Esophagus squamous epithelium (tissue), 5 donors: ENCODE measurements around the gene SIGMAR1. TPM values are rescaled to one million over a fixed set of nuclear protein-coding genes. Genes with fewer than 3 reads are reported as not detected.

Experiments used
- DNase-seq: peaks from one replicate; lab custom pipeline; 2025; lab: John Stamatoyannopoulos, UW
- H3K27ac ChIP-seq, 4 donors: fragments of 200-600 bp; sonication (generic); one replicate each; pipeline ENCODE4 v1.5.1; 2016 to 2019; ENCODE audit warnings: mild to moderate bottlenecking in 1 of 4
- H3K27me3 ChIP-seq, 4 donors: fragments of 200-600 bp; sonication (generic); 1 replicate in 3 of 4; 2 replicates in 1 of 4; pipeline versions ENCODE4 v1.5.1 to v1.6.0; 2017 to 2021; ENCODE audit warnings: antibody characterized with exemption in 1 of 4
- H3K36me3 ChIP-seq, 3 donors: fragments of 200-600 bp; sonication (generic); one replicate each; pipeline ENCODE4 v1.5.1; 2016 to 2019
- H3K4me1 ChIP-seq, 3 donors: fragments of 200-600 bp; sonication (generic); one replicate each; pipeline ENCODE4 v1.5.1; 2017 to 2019
- H3K4me3 ChIP-seq, 4 donors: fragments of 200-600 bp; sonication (generic); 1 replicate in 3 of 4; 2 replicates in 1 of 4; pipeline ENCODE4 v1.5.1; 2016 to 2019; ENCODE audit warnings: mild to moderate bottlenecking in 2 of 4, moderate library complexity in 1 of 4
- H3K9me3 ChIP-seq, 3 donors: fragments of 200-600 bp; sonication (generic); one replicate each; pipeline ENCODE4 v1.5.1; 2016 to 2019
- POLR2A ChIP-seq, 4 donors: fragments of 450-650 bp; IDR thresholded peaks; one replicate each; pipeline ENCODE4 v1.6.1; 2017; ENCODE audit warnings: antibody characterized with exemption in 4 of 4, mild to moderate bottlenecking in 4 of 4, moderate library complexity in 3 of 4
- WGBS, 2 donors: methylation state at CpG; one replicate each; pipeline ENCODE4 v1.1.5; 2018; 5-methylcytosine and 5-hydroxymethylcytosine counted together
- intact Hi-C: fragments of 100-400 bp; cut with DNase I; formaldehyde crosslinking; loops from one replicate; pipeline ENCODE4 v1.15.0; 2022
- total RNA-seq, 4 donors: library from RNA; depleted of rRNA; stranded (reverse); fragments of >200 nt; gene quantifications; one replicate each; pipeline ENCODE4 v1.1.0, GENCODE V29; 2016
- TF ChIP-seq, protein P1 (sequence below), 6 experiments: fragments of 450-650 bp in 4 of 6; fragments of 200-600 bp in 2 of 6; sonication (generic) in 2 of 6; IDR thresholded peaks; one replicate each; pipeline ENCODE4 v1.5.1; 2016 to 2019; ENCODE audit warnings: antibody characterized with exemption in 6 of 6, mild to moderate bottlenecking in 4 of 6, moderate library complexity in 4 of 6
- donor health status: DM: yes; HTN: yes; CAD: no.

SIGMAR1 gene
- total RNA-seq, 4 donors from 2014 or later = 77.4 to 112 (median 88.7) TPM

GRCh38 chr9:34603610-34604231, 33.9 kb downstream of the SIGMAR1 start:
- Histone ChIP-seq H3K36me3 (no peaks in the 10 kb centered on the region), H3K4me3 (no peak overlapping the region), H3K27ac (no peak overlapping the region), H3K9me3 (no peaks in the 10 kb centered on the region), H3K27me3 (no peaks in the 10 kb centered on the region), H3K4me1 (peaks cover 0 to 13% (median 0%) of the 10 kb centered on the region in 3 donors)
- DNase-seq = no peak
- intact Hi-C loops = loop anchor here (5.0 kb wide), 1 partner anchor 56 kb away; no protein-coding TSS in a partner anchor
- 56 to 65% methylated on average over 4 of the region's 4 CpGs for WGBS, 2 donors
- TF ChIP-seq, protein P1, sequence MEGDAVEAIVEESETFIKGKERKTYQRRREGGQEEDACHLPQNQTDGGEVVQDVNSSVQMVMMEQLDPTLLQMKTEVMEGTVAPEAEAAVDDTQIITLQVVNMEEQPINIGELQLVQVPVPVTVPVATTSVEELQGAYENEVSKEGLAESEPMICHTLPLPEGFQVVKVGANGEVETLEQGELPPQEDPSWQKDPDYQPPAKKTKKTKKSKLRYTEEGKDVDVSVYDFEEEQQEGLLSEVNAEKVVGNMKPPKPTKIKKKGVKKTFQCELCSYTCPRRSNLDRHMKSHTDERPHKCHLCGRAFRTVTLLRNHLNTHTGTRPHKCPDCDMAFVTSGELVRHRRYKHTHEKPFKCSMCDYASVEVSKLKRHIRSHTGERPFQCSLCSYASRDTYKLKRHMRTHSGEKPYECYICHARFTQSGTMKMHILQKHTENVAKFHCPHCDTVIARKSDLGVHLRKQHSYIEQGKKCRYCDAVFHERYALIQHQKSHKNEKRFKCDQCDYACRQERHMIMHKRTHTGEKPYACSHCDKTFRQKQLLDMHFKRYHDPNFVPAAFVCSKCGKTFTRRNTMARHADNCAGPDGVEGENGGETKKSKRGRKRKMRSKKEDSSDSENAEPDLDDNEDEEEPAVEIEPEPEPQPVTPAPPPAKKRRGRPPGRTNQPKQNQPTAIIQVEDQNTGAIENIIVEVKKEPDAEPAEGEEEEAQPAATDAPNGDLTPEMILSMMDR (IDR thresholded peaks at IDR 0.05) = peak; percentile 87 to 93 (median 91)
- TF ChIP-seq POLR2A (IDR thresholded peaks at IDR 0.05) = no peak

GRCh38 chr9:34601937-34602573, 35.5 kb downstream of the SIGMAR1 start:
- intact Hi-C loops = loop anchor here (5.0 kb wide), 1 partner anchor 55 kb away; no protein-coding TSS in a partner anchor
- Histone ChIP-seq H3K4me3 (no peak overlapping the region), H3K27ac (no peak overlapping the region), H3K27me3 (no peaks in the 10 kb centered on the region), H3K4me1 (peaks cover 0 to 13% (median 0%) of the 10 kb centered on the region in 3 donors), H3K9me3 (no peaks in the 10 kb centered on the region), H3K36me3 (no peaks in the 10 kb centered on the region)
- no peak for DNase-seq
- TF ChIP-seq POLR2A (IDR thresholded peaks at IDR 0.05) = no peak
- TF ChIP-seq, protein P1 (IDR thresholded peaks at IDR 0.05) = no peak
- WGBS, 2 donors = 78 to 83% methylated on average over 4 to 6 of the region's 6 CpGs

DNA sequence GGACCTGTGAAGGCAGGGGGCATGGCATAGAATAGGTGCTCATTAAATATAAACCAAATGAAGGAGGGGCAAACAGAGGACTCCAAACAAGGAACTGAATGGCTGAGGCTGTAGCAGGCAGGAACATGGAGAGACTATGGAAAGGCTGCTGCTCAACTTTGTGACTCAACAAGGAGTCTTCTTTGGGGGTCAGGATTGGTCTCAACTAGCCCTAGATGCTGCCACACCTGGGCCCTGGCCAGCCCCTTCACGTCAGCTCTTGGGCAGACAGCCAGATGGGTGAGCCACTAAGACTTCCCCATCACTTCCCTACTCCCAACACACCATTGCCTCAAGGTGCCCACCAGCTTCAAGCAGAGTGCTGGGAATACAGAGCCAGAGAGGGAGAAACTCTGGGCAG, 36.7 kb downstream of the SIGMAR1 start:
- WGBS, 2 donors = 11 to 14% methylated on average over 1 of the region's 1 CpG
- H3K4me1 ChIP-seq = peaks cover 0 to 13% (median 0%) of the 10 kb centered on the region in 3 donors
- no peaks in the 10 kb centered on the region for H3K9me3 ChIP-seq
- H3K36me3 ChIP-seq = no peaks in the 10 kb centered on the region
- no peak overlapping the region for H3K27ac ChIP-seq
- intact Hi-C loops = loop anchor here (5.0 kb wide), 1 partner anchor 54 kb away; no protein-coding TSS in a partner anchor
- H3K4me3 ChIP-seq = no peak overlapping the region
- TF ChIP-seq, protein P1 (IDR thresholded peaks at IDR 0.05) = no peak
- no peak for TF ChIP-seq POLR2A (IDR thresholded peaks at IDR 0.05)
- no peaks in the 10 kb centered on the region for H3K27me3 ChIP-seq
- no peak for DNase-seq

DNA sequence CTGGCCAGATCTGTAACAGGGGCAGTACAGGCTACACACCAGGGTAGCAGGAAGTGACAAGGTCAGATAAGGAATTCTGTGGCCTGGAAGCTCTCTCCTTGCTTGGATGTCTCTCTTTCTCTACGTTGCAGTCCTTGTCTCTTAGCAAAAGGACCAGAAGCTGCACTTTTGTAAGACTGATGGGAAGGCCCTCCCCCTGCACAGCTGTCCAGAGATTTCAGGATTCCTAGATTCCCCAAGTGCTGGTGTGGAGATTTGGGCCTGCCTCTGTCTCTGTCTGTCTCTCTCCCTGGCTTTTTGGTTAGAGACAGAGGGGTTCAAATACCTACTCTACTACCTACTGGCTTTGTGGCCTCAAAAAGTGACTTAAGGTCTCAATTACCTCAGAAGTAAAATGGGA, 38.0 kb downstream of the SIGMAR1 start:
- H3K4me1 ChIP-seq = peaks cover 0 to 14% (median 0%) of the 10 kb centered on the region in 3 donors
- TF ChIP-seq POLR2A (IDR thresholded peaks at IDR 0.05) = no peak
- TF ChIP-seq, protein P1 (IDR thresholded peaks at IDR 0.05) = no peak
- no peak for DNase-seq
- no peaks in the 10 kb centered on the region for H3K9me3 ChIP-seq
- H3K4me3 ChIP-seq = no peak overlapping the region
- intact Hi-C loops = no loop called here
- H3K27me3 ChIP-seq = peaks cover 0 to under 1% (median 0%) of the 10 kb centered on the region in 4 donors
- H3K36me3 ChIP-seq = no peaks in the 10 kb centered on the region
- H3K27ac ChIP-seq = no peak overlapping the region
- 67 to 100% methylated on average over 1 of the region's 1 CpG for WGBS, 2 donors

DNA sequence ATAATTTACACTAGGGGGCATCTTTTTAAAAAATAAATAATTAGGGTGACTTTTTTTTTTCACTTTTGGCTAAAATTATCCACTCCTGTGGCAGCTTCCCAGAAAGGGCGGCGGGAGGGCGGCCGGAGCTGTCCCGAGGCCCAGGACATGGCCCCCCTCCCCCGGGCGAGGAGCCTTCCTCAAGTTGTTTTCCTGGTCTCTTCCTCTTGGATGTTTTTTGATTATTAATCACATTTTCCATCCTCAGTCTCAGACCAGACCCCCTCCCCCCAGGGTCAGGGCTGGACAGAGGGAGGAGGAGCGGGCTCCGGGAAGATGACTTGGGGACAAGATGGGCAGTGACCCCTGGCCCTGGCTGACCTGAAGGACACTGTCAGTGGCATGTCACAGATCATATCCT, 43.4 kb downstream of the SIGMAR1 start:
- Histone ChIP-seq H3K36me3 (no peaks in the 10 kb centered on the region), H3K27ac (peak overlapping the region in 3 of 4 donors; percentile 68 to 71 (median 69)), H3K27me3 (peaks cover 0 to 54% (median 2%) of the 10 kb centered on the region in 4 donors), H3K4me3 (no peak overlapping the region), H3K4me1 (peaks cover 25 to 54% (median 31%) of the 10 kb centered on the region in 3 donors), H3K9me3 (no peaks in the 10 kb centered on the region)
- TF ChIP-seq POLR2A (IDR thresholded peaks at IDR 0.05) = no peak
- TF ChIP-seq, protein P1 (IDR thresholded peaks at IDR 0.05) = no peak
- 59 to 61% methylated on average over 7 of the region's 9 CpGs for WGBS, 2 donors
- intact Hi-C loops = loop anchor here (5.0 kb wide), 1 partner anchor 152 kb away; no protein-coding TSS in a partner anchor
- DNase-seq = no peak
